Renal cortical epithelial cell (primary cell): ENCODE results near the gene FAM186B. TPM values are rescaled to one million over a fixed set of nuclear protein-coding genes. Genes with fewer than 3 reads are reported as not detected.

Source experiments
- DNase-seq: peaks from one replicate; pipeline ENCODE4 v3.0.0-alpha.2; 2011; ENCODE audit warnings: low read depth
- total RNA-seq: library from RNA; depleted of rRNA; stranded (reverse); fragments of >200 nt; gene quantifications from 2 replicates; pipeline ENCODE4 v1.2.3, GENCODE V29; 2014

The FAM186B gene
- total RNA-seq, 1 donor from 2014 or later: 0.30 TPM

GRCh38 chr12:49567611-49568441 lies 37.6 kb downstream of the FAM186B start, which contains the start of gene MCRS1:
Gene MCRS1, minus strand, starts transcription at chr12:49568142. Its CDS starts 1,411 bp downstream, at chr12:49566731.
- peak; percentile 90 for DNase-seq

- DNase-seq: no peak
These were observed 38.2 kb downstream of the FAM186B start for GRCh38 chr12:49567302-49567610.

GRCh38 chr12:49566361-49566760 lies 39.1 kb downstream of the FAM186B start:
- no peak for DNase-seq

- no peak for DNase-seq
These were observed 39.8 kb downstream of the FAM186B start for GRCh38 chr12:49565406-49566265.

- DNase-seq: no peak
These were observed 40.6 kb downstream of the FAM186B start for GRCh38 chr12:49564686-49565405.

GRCh38 chr12:49563951-49564685 lies 41.3 kb downstream of the FAM186B start:
- DNase-seq: no peak

- DNase-seq: no peak
These were observed 42.6 kb downstream of the FAM186B start for GRCh38 chr12:49562831-49563230.

- no peak for DNase-seq
These were observed 43.2 kb downstream of the FAM186B start for GRCh38 chr12:49562233-49562632.

GRCh38 chr12:49560695-49561094 lies 44.7 kb downstream of the FAM186B start:
- DNase-seq: no peak

GRCh38 chr12:49559011-49559675 lies 46.3 kb downstream of the FAM186B start:
- no peak for DNase-seq

- no peak for DNase-seq
These were observed 46.9 kb downstream of the FAM186B start for GRCh38 chr12:49558526-49558925.

GRCh38 chr12:49557917-49558215 lies 47.6 kb downstream of the FAM186B start:
- DNase-seq: no peak

GRCh38 chr12:49557187-49557916 lies 48.1 kb downstream of the FAM186B start:
- no peak for DNase-seq

- no peak for DNase-seq
These were observed 48.9 kb downstream of the FAM186B start for GRCh38 chr12:49556391-49557186.

GRCh38 chr12:49555631-49556390 lies 49.6 kb downstream of the FAM186B start:
- no peak for DNase-seq

- no peak for DNase-seq
These were observed 51.2 kb downstream of the FAM186B start for GRCh38 chr12:49554266-49554665.

GRCh38 chr12:49553512-49554088 lies 51.8 kb downstream of the FAM186B start:
- peak; percentile 73 for DNase-seq

GRCh38 chr12:49552899-49553298 lies 52.5 kb downstream of the FAM186B start:
- DNase-seq: no peak
